T-helper 22 cell (primary cell): ENCODE results near the gene MYEOV.

Experiments used
- DNase-seq: peaks from one replicate; pipeline ENCODE4 v3.0.0-alpha.2; 2020; ENCODE audit warnings: low read depth

The MYEOV gene

DNA sequence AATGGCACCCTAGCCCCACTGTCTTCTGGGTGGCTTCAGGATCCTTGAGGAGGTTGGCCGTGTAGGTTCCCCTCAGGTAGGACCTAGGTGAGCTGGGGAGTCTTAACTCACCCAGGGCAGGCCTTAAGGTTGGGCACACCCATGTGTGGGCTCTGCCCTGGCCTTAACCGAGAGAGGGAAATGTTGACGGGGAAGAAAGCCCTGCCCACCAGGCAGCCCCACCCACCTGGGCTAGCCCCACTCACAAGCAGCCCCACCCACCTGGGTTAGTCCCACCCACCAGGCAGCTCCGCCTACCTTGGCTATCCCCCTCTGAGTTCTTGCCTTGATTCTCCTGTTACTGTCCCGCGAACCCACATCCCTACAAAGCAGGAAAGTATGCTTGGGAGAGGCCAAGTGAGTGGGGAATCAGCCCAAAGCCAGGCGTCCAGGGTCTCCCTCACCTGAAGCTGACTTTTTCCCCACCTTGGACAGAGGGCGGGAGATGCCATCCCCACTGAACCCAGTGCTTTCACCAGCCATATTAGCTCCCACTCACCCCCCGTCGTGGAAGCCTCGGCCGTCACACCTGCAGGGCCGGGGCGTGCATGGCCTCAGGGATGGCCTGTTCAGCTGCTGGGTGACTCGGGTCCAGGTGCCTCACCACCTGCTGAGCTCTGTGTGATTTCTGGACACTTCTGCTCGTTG, at the start of gene MYEOV:
Gene MYEOV, plus strand, starts transcription at position 337 of the 687 bp plus-strand sequence. CDS start 1,200 bp downstream, outside the sequence.
- DNase-seq: no peak

DNA sequence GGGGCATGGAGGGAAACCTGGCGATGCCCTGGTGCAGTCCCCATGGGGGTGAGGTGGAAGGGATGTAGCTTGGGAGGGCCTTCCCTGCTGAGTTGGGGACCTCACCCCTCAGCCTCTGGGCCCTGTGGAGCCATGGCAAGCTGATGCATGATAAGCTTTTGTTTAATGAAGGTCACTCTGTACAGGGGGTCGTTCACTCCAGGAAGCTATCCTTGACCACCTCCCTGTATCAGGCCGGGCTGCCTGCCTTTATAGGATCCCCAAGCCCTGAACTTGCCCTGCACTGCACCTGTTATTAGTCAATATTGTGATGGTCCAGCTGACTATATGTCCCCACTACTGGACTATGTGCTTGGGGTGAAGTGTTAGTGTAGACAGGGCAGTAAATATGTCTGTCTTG, 49.7 kb upstream of the MYEOV start:
- no peak for DNase-seq

DNA sequence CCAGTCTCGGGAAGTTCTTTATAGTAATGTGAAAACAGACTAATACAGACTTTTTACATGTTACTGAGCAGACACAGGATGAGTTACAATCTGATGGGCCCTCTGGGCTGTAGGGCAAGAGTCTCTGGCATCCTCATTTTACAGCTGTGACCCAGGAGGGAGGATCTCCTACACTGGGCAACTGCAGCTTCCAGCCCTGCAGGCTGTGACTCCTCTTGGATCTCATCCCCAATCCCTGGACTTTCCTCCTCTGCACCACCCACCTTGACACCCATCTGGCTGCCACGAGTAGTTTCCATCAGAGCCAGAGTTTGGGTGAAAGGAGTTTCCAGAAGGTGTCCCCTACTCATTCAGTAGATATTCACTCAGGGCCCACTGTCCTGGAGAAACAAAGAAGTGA, 48.9 kb upstream of the MYEOV start:
- no peak for DNase-seq

DNA sequence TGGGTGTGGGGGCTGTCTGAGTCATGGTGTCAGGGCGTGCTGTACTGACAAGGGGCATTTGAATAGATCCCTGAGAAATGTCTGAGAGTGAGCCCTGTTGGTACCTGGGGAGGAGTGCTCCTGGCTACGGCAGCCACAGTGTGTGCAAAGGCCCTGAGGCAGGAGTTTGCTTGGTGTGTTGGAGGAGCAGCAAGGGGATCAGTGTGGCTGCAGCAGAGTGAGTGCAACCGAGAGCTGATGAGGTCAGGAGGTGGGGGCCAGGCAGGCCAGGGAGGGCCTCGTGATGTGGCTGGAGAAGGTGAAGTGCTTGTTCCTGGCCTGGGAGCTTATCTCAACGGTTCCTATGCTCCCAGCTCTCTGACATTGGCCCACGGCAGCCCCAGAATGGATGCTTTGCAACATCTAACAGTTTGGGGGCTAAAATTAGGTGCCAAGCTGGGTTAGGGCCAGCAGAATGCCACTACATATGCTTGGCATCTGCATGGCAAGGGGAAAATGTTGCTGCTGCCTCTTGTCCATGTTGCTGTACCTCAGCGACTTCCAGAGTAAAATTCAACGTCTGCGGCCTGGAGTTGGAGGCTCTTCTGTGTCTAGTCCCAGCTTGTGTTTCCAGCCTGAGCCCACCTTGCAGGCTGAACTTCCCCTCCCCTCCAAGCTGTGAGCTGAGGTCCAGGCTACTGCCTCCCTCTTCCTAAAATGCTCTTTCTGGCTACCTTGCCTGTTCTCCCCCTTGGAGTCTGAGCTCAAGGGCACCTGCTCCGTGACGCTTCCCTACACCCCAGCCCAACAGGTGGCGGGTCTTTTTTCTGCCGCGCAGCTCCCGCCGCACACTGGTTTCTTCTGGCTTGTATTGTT, 48.2 kb upstream of the MYEOV start:
- DNase-seq: no peak

DNA sequence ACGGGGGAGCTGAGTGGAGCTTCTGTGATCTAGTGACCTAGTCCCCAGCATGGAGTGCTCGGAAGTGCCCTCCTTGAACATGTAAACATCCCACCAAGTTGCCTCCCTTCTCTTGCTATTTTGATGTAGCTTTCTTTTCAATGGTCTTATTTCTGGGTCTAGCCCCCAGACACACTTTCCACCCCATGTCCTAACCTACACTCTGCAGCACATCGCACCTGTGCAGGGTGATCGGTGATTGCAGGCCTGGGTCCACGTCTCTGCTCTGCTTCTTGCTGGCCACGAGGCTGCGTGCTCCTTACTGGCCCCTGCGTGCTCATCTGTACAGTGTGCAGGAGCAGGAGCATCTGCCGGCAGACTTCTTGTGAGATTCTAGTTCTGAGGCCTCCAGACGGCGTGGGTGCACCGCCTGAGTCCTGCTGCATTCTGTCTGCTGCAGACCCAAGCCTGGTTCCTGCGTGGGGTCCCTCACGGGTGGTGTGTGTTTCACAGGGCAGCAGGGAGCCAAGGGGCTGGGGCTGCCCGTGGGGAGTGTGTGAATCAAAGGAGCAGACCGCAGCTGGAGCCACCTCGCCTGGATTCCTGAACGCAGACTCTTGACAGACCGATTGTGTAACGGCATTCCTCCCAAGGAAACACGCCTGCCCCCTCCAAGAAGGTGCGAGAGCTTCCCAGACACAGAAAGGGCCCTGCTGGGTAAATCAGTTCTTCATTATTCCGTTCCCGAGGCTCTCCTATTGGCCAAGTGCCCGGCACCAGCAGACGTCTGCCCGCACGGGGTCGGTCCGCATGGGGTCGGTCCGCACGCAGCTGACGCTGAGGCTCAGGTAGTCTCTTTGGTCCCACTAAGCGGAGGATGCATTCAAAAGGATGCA, 44.4 kb upstream of the MYEOV start:
- no peak for DNase-seq

DNA sequence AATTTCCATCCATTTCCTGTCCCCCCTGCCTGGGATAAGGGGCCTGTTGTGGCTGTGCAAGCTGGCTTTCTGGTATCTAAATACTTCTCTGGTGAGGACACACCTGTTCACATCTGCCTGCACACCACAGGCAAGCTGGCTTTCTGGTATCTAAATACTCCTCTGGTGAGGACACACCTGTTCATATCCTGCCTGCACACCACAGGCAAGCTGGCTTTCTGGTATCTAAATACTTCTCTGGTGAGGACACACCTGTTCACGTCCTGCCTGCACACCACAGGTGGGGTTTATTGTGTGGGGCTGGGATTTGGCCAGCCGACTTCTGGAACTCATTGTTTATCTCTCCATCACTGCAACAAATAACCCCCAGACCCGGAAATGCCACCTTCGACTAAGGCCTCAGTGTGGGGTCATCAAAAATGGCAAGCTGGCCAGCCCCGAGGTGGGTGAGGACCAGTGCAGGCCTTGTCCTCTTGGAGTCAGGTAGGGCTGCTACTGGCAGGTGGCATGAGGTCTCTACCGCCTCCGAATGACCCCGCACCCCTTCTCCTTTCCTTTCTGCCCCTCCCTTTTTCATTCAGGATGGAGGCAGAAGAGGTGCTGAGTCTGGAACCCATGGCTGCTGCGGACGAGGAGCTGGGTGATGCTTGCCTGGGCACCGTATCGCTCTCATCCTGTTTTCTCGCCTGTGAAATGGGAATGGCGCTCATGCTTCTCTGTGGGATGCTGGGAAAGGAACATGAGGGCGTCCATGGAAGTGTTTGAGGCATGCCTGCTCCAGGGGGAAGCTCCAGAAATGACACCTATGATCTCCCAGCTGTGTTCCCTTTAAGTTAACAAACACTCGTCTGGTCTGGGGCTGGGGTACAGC, 43.5 kb upstream of the MYEOV start:
- no peak for DNase-seq

DNA sequence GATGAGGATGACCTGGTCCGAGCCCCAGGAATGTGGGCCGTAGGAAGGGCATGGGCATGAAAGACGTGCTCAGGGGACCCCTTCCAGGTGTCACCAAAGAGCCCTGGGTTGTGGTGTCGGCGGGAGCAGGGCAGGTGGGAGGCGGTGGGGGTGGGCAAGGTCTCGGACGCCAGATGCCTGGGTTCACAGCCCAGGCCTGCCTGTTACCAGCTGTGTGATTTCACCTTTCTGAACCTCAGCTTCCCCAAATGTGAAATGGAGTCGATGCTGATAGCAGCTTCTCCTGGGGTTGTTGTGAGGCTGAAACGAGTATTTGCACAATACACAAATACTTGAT, 42.9 kb upstream of the MYEOV start:
- DNase-seq: no peak

DNA sequence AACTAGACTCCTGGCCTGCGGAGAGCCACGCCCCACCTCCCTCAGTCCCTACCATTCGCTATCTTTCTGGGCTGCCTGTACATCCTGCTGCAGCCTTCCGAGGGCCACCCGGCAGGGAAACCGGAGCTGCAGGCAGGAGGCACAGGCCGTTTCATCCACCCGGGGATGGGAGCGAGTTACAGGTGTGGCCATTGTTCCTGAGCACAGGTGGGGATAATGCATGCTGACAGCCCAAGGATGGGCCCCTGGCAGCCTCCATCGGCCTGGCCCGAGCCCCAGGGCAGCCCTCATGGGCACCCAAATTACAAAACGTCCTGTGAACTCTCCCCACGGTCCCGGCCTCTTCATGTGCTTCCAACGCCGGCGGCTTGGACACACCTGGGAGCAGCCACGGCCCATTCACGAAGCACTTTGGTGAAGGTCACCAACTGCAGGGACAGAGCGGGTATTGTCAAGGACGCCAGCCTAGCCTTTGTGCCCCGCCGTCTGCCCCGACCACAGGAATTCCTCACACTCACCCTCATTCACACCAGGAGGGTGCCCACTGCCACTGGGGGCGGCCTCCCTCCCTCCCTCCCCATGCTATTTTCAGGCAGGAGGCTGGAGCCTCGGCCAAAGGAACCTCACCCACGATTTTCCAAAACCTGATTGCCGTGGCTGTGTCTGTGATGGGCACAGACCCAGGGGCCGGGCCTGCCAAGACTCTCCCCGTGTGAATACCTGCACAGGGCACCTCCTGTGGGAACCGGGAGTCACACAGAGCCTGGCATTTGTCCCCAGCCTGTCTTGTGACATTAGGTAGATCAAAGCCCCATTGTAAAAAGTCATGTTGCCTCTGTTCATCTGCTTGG, 42.1 kb upstream of the MYEOV start:
- no peak for DNase-seq

DNA sequence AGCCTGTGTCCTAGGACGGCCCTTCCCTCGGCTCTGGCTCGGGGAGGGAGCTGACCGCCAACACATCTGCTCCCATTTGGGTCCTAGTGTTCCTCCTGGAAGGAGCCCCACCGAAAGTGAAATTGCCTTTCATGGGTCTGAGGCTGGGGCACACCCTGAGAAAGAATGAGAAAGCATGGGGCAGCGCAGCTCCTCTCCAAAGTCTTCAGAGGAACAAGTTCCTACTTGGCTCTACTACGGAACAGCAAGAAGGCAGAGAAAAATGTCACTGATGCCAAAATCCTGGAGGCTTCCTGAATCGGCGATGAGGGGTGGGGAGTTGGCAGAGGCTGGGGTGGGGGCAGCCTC, 41.5 kb upstream of the MYEOV start:
- no peak for DNase-seq

DNA sequence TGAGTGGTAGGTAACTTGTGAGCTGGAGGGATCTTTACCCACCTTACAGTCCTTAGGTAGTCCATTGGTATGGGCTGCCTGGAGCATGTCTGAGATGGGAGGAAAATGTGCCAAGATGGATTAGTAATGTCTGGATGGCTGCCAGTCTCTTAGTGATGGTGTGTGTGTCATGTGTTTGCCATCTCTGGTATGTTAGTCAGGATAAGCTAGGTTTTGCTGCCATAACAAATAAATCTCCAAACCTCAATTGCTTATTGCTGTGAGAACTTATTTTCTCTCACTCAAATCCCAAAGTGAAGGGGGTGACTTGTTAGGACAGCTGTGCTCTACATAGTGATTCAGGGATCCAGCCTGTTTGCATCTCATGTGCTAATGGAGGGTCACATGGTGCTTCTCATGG, 40.9 kb upstream of the MYEOV start:
- DNase-seq: no peak

DNA sequence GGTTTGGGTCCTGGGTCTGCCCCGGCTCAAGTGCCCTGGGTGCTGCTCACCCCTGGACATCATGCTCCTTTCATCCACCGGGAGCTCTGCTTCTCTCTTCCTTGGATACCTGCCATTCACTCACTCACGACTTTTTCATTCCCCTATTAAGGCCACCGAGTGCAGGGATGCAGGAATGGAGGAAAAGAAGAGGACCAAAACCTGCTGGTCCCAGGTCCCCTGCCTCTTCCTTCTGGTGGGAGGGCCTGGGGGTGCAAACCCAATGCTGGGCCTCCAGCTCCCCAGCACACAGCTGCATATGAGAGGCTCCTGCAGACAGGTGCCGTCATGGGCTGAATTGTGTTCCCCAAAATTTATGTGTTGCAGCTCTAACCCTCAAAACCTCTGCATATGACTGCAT, 36.8 kb upstream of the MYEOV start:
- DNase-seq: no peak

DNA sequence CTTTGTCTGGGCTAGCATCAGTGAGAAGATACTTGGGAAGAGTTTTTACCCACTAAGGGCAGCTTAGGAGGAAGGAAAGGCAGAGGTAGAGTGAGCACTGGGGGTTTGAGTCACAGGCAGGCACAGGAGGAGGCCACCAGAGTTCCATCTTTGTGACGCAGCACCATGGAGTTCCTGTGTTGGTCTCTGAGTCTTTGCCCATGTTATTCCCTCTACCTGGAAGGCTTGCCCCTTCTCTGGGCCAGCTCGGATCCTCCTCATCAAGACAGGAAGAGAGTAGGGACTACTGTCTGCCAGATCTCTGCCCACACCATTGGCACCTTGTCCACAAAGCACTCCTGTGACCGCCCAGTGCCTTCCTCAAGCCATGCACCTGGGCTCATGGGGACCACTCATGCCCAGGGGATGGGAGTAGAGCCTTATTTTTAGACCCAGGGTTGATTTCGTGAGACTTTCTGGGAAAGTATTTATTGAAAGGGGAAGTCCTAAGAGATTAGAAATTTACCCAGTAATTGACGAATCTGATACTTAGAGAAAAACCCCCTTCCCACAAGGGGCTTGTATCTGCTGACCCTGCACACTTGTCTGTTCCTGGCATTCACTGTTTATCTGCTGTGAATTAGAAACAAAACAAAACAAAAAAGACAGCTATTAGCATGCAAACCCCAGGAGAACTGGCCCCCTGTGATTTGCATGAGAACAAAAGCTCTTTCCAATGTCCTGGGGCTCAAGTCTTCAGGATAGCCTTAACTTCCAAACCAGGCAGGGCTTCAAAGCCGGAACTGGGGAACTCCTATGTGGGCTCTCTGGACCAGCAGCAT, 35.9 kb upstream of the MYEOV start:
- no peak for DNase-seq

DNA sequence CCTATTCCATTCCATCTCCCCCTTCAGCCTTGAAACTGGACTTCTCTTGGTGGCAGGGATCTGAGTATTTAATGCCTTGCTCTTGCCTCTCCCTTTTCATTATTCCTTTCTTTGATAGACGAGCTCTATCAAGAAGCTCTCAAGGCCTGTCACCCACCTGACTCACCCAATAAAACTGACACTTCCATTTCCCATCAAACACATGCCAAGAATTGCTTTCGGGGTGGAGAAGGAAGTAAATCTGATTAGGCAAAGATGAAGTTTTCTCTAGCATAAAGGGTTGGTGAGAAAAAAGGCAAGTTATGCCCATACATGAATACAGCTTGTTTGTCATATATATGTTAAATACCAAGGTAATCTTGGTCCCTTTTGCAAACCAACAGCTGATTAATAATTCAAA, 34.9 kb upstream of the MYEOV start:
- no peak for DNase-seq

DNA sequence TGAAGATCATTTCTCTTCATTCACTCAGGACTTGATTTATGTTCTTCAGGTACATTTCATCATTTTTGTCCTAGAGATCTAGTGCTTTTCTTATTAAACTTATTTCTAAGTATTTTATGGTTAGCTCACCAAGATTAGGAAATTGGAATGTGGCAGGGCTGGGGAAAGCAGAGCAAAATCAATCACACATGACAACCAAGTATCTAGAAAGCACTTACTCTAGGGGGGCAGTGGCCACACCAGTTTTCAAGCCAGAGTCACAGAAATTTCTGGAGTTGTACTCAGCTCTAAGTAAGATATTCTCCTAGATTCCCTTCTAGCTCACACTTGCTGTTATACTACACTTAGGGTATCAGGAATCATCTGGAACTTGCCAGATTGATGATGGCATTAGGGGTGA, 33.3 kb upstream of the MYEOV start:
- no peak for DNase-seq

DNA sequence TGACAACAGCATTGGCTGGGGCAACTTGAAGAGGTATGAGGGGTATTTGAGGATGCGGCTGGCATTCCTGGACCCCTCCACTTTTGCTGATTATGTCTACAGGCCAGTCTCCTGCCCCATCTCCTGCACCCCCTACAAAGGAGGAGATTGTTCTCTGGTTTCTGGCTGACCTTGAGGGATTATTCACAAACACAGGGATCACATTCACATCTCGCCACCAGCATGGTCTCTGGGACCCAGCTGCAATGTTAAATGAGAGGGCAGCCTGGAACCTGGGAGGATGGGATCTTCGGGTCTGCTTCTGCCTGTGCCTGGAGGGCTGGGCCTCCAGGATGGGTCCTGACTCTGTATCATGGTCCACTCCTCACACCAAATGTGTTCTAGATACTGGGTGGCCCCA, 32.8 kb upstream of the MYEOV start:
- no peak for DNase-seq

DNA sequence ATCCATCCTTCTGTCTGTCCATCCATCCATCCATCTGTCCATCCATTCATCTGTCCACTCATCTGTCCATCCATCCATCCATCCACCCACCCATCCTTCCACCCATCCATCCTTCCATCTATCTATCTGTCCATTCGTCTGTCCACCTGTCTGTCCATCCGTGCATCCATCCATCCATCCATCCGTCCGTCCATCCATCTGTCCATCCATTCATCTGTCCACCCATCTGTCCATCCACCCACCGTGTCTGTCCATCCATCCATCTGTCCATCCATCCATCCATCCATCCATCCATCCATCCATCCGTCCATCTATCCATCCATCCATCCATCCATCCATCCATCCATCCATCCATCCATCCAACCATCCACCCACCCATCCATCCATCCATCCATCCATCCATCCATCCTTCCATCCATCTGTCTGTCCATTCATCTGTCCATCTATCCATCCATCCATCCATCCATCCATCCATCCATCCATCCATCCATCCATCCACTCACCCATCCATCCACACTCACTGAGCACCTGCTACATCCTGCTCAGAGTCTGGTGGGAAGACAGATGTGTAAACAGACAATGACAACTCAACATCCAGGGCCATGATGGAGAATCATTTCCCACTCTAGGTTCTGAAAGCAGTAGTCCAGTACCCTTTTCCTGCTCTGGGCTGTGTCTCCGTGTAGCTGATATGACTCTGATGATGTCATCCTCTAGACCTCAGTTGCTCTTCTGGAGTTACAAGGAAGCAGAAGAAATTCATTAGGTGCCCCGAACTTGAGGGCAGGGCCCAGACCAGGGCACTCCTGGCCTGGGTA, 30.8 kb upstream of the MYEOV start:
- DNase-seq: no peak

DNA sequence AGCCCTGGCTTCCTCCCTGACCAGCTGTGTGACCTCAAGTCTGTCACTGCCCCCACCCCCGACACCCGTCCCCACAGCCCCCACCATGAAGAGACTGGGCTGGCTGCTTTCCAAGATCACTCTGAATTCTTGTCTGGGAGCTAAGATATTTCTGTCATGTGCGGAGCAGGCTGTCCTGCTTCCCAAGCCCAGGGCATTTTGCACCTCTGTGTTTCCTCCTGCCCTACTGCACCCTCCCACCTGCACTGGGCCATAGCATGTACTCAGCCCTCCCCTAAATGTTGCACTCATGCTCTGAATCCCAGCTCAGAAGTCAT, 30.3 kb upstream of the MYEOV start:
- no peak for DNase-seq

DNA sequence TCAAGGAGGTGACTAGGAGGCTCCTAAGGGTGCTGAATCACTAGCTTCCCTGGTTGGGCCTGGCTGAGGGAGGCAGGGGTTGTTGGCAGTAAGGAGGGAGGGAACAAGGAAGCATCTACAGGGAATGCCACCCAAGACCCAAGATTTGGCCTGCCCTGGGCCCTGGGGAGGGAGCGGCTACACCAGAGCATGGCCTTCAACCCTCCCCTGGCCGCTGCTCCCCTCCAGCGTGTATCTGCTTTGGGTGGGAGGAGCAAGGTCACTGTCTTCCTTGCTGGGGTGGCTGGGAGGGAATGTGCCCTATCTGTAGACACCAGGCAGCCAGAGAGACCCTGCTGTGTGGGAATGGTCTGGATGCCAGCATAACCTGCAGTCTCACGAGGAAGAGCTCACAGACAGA, 29.5 kb upstream of the MYEOV start:
- no peak for DNase-seq

DNA sequence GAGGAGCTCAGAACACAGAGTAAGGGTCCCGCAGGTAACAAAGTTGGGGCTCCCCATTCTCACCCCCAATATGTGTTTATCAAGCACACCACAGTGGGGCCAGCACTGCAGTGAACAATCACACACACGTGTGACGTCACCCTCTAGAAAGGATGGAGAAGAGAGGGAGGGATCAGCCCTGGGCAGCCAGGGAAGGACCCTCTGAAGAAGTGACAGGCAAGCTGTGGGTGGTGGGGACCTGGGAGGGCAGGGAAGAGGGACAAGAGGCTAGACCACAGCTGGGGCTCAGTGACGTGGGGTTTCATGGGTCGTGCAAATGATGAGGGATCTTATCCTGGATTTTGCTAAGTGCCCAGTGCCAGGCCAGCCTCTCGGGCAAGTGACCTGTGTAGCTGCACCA, 28.7 kb upstream of the MYEOV start:
- no peak for DNase-seq
